KOPT-K1 (cell line): ENCODE results near the gene OSM.
"Not testable (repeated sequence)": the region's sequence is repeated elsewhere in the genome, so short reads cannot be mapped to it uniquely, and the experiment has no call there.

Experiments used
- H3K27ac ChIP-seq: fragments of 200-600 bp; sonication (generic); 2 replicates; pipeline ENCODE4 v1.5.1; 2016; ENCODE audit warnings: antibody characterized with exemption, mild to moderate bottlenecking, low read depth, low read length; ENCODE audit not compliant: poor library complexity, severe bottlenecking
- H3K36me3 ChIP-seq: fragments of 200-600 bp; sonication (generic); 2 replicates; pipeline ENCODE4 v1.5.1; 2017; ENCODE audit warnings: antibody characterized with exemption, mild to moderate bottlenecking, low read length, moderate library complexity; ENCODE audit not compliant: insufficient read depth
- H3K9me3 ChIP-seq: fragments of 200-600 bp; sonication (generic); 2 replicates; pipeline ENCODE4 v1.5.1; 2017; ENCODE audit warnings: antibody characterized with exemption, low read length, mild to moderate bottlenecking; ENCODE audit not compliant: insufficient read depth, poor library complexity, severe bottlenecking

OSM gene

DNA sequence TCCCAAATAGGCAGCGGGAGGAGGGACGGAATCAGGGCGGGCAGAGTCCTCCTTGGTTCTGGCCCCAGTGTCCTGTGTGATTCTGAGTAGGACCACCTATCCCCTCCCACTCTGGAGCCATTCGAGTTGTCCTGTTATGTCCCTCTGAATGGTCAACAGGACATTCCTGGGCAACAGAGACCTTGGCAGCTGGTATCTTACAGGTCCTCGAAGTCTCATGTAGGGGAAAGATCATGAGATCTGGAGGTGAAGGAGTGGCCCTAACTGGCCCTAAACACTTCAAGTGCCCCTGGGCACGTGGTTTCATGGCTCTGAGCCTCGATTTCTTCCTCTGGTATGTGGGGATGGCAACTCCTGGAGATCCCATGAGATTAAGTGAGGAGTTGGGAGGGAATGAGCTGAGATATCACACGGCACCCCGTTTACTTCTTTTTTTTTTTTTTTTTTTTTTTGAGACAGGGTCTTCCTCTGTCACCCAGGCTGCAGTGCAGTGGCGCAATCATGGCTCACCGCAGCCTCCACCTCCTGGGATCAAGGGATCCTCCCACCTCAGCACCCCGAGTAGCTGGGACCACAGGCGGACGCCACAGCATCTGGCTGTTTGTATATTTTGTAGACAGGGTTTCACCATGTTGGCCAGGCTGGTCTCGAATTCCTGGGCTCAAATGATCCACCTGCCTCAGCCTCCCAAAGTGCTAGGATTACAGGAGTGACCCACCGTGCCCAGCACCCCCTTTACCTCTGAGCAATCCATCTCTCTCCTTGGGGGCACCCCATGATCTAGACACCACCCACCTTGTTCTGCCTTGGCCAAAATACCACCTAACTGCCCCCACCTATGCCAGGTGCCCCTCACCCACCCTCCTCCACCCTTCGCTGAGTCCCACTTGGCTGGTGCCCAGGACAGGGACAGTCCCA is 26.9 kb downstream of the OSM start:
- no peak overlapping the region for H3K27ac ChIP-seq
- peaks cover 11% of the 10 kb centered on the region; the same call in 1 of the 2 replicates for H3K36me3 ChIP-seq
- H3K9me3 ChIP-seq: no peaks in the 10 kb centered on the region

DNA sequence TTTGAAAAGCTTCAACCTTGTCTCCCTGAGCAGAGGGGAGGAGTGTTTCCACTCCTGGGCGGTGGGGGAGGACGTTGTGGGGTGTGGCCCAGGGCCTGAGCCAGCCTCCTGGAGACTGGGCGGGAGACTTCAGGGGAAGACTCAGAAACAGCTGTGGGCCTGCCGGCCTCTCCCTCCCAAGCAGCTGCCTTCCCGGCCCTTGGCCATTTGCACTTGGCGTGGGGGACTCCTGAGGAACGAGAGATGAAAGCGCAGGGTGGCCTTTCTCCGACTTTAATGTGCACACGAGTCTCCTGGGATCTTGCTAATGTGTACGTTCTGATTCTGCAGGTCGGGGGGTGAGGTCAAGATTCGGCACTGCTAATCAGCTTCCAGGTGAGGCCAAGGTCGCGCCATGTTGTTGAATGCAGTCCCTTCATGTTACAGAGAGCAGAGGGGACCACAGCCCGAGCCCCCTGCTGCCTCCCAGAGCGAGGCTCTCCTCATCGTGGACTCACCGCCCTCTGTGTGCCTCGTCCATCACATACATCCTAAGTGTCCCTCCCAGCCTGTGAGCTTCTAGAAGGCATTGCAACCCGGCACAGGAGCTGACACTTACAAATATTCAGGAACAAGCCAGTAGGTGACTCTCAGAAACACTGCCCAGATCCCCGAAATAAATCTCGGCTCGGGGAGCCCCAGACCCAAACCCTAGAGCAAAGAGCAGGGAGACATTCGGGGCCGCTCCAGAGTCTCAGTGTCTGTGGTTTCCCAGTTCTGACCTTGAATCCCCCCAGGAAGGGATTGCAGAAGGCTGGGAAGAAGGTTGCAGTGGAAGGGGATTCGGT is 27.8 kb downstream of the OSM start:
- Histone ChIP-seq H3K27ac (peak overlapping the region; percentile 55), H3K9me3 (no peaks in the 10 kb centered on the region), H3K36me3 (peaks cover 11% of the 10 kb centered on the region; the same call in 1 of the 2 replicates)

DNA sequence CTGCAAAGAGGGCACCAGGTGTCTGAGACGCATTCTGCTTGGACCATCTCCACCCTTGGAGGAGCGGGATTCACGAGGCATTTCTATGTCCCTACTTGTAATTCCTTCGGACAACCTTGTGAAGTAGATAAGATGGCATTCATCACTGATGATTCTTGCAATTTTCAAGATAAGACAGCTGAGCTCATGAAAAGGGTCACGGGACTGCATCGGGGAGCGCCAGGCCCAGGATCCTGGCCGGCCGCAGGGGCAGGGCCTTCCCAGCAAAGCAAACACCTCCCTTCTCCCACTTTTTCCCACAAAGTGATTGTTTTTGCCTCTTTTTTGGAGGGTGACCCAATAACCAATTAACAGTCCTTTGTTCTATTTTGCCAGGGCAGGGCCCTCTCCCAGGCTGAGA is 28.5 kb downstream of the OSM start:
- H3K27ac ChIP-seq: peak overlapping the region; percentile 55
- H3K9me3 ChIP-seq: no peaks in the 10 kb centered on the region
- peaks cover 4% of the 10 kb centered on the region; the same call in 1 of the 2 replicates for H3K36me3 ChIP-seq

DNA sequence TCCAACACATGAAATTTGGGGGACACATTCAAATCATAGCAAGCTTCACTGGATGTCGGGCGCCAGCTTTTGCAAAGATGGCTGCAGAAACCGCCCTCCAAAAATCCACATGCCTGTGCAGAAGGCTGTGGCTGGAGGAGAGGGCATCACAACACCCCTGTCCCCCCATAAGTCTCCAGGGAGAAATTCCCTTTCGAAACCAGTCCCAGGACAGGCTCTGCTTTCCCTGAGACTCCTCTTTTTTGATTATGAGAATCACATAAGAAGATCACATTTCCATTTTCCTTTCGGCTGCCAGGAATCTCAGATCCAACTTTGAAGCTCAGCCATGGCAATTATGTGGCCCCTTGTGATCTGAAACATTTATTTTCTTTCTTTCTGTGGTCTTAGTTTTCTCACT is 29.8 kb downstream of the OSM start:
- Histone ChIP-seq H3K9me3 (no peaks in the 10 kb centered on the region), H3K27ac (peak overlapping the region; percentile 55), H3K36me3 (no peaks in the 10 kb centered on the region)

DNA sequence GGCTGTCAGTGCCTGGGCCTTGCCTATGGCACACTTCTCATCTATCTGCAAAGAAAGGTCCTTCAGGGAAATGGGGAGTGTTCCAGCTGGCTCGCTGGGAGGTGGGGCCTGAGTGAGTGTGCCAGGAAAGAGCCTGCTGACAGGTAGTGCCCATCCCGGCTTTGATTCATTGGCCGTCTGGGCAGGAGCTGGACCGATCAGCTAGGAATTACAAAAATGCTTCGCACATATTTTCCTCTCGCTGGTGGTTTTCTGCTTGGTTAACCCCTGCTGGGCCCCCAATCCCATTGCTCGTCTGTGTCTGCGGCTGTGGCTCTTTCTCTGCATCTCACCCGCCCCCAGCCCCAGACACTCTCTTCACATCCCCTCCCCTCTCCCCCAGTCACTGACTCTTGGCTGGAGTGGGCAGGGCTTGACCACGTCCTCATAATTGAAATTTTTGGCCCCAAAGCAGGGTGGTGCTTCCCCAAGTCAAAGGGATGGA is 30.9 kb downstream of the OSM start:
- Histone ChIP-seq H3K9me3 (no peaks in the 10 kb centered on the region), H3K36me3 (no peaks in the 10 kb centered on the region), H3K27ac (peak overlapping the region; percentile 55)

DNA sequence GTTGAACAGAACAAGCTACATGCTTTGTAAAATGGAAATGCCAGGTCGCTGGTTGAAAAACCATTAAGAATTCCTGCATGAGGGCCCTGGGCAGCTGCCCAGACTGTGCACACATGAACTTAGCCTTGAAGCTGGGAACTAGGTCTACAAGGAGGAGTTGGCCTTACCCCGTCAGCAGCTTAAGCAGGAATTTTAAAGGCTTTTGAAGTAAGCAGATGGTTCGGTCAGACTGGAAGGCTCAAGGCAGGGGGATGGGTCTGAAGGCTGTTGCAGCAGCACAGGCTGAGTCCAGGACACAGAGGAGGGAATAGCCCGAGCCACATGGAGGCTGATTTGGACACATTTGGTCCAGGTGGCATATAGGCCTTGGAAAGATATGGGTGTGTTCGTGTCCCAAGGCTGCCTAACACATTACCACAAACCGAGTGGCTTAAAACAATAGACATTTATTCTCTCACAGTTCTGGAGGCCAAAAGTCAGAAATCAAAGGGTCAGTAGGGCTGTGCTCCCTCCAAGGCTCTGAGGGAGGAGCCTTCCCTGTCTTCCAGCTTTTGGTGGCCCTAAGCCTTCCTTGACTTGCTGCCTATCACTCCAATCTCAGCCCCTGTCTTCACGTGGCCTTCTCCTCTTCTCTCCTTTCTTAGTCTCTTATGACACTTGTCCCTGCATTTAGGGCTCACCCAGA is 31.7 kb downstream of the OSM start:
- peak overlapping the region; percentile 55 for H3K27ac ChIP-seq
- no peaks in the 10 kb centered on the region for H3K36me3 ChIP-seq
- no peaks in the 10 kb centered on the region for H3K9me3 ChIP-seq

DNA sequence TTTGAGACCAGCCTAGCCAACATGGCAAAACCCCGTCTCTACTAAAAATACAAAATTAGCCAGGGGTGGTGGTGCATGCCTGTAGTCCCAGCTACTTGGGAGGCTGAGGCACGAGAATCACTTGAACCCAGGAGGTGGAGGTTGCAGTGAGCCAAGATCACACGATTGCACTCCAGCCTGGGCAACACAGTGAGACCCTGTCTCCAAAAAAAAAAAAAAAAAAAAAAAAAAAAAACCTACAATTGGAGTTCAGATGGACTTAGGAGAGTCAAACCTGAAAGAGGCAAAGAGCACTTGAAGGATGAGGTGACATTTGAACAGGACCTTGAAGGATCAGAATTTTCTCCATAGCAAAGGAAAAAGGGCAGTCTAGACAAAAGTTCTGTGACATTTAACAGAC is 32.3 kb downstream of the OSM start:
- not testable (repeated sequence) for H3K9me3 ChIP-seq, H3K27ac ChIP-seq, H3K36me3 ChIP-seq

DNA sequence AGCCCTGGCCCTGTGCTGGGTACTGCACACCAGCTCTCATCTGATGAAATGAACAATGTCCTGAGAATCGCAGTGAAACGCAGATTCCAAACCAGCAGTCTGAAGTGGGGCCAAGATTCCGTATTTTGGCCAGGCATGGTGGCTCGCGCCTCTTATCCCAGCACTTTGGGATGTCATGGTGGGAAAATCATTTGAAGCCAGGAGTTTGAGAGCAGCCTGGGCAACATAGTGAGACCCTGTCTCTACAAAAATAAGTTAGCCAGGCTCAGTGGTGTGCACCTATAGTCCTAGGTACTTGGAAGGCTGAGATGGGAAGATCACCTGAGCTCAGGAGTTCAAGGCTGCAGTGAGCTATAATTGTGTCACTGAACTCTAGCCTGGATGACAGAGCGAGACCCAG is 33.1 kb downstream of the OSM start:
- Histone ChIP-seq H3K27ac (no peak overlapping the region), H3K36me3 (no peaks in the 10 kb centered on the region)

DNA sequence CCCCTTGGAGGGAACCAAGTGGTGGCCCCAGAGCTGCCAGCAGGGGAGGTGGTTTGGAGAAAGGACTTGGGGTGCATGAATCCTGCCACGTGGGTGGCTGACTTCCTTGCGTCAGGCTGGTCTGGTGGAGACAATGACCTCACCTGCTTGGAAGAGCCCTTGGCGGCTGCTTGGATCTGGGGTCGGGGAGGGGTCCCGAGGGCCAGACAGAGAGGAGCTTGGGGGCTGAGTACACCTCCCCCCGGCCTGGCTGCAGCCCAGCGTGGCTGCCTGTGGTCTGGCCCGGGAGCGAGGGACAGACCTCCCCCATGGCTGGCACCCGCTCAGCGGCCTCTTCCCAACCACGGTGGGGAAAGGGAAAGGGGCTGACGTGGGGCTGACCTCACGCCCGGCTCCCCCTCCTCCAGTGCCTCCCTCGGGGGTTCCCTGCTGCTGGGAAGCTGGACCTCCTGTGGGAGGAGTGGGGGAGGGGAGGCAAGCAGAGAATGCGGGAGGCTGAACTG is 33.9 kb downstream of the OSM start:
- no peaks in the 10 kb centered on the region for H3K9me3 ChIP-seq
- H3K27ac ChIP-seq: no peak overlapping the region
- no peaks in the 10 kb centered on the region for H3K36me3 ChIP-seq

More for the DNA sequence above, 33.1 kb downstream of the OSM start:
- no peaks in the 10 kb centered on the region for H3K9me3 ChIP-seq

DNA sequence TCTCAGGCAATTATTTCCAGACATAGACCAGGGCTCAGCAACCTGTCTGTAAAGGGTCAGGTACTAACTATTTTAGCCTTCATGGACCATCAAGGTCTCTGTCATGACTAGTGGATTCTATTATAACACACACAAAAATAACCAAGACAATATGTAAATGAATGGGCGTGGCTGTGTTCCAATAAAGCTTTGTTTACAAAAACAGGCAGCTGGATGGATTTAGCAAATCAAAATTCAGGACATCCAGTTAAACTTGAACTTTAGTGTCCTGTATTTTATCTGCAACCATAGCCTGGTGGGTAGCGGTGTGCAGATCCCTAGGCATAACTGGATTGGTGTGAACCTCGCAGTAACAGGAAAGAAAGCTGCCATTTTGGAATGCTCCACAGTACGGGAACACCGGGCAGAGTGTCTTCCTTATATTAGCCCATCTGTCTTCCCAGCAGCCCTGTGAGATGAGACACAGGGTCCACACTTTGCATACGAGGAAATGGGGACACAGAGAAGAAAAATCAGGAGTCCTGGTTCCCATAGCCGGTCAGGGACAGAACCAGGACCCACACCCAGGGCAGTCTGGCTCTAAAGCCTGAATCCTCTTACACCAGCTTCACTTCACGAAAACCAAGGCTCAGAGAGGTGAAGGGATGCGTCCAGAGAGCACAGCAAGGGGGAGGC is 35.7 kb downstream of the OSM start:
- Histone ChIP-seq H3K9me3 (no peaks in the 10 kb centered on the region), H3K27ac (no peak overlapping the region), H3K36me3 (no peaks in the 10 kb centered on the region)

DNA sequence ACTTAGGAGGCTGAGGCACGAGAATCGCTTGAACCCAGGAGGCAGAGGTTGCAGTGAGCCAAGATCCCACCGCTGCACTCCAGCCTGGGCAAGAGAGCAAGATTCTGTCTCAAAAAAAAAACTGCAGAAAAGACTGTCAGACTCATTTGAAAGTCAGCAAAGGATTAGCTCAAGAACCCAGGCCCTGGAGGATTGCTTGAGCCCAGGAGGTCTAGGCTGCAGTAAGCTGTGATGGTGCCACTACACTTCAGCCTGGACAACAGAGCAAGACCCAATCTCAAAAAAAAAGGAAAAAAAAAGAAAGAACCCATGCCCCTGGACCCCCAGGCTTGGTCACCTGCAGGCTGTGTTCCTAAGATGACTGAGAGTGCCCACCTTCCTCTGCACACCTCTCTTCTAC is 36.3 kb downstream of the OSM start:
- no peaks in the 10 kb centered on the region for H3K36me3 ChIP-seq
- H3K9me3 ChIP-seq: no peaks in the 10 kb centered on the region
- no peak overlapping the region for H3K27ac ChIP-seq

DNA sequence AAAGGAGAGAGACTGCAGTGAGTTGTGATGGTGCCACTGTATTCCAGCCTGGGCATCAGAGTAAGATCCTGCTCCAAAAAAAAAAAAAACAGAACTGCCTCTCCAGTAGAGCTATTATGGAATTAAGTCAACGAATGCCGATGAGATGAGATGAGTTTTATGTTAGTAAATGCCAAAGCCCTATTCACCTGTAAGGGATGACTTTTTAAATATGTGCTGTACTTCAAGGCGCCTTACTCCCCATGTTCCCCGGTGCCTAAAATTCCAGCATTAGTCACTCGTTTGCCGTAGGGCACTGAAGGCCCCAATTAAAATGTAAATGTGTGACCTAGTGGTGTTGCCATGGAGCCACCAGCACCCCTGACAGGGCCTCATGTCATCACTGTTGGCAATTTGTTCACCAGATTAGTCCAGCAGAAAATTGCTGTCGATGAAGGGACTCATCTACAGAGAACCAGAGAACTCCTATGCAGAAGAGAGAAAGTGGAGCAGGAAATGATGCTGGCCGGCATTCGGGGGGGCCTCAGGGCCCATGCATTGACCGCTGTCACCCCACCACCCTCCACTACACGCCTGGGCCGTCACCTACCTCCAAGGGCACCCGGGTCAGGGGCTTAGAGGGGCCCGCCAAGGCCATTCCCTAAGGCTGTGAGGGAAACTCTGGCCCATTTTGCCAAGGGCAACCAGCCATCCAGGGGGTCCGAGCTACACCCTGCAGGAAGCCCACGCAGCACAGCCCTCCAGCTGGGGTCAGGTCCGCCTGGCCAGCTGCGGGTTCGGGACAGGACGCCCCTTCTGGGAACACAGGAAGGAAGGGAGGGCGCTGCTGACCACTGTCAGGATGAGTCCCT is 37.9 kb downstream of the OSM start:
- Histone ChIP-seq H3K27ac (peak overlapping the region; percentile 99), H3K9me3 (no peaks in the 10 kb centered on the region), H3K36me3 (no peaks in the 10 kb centered on the region)

DNA sequence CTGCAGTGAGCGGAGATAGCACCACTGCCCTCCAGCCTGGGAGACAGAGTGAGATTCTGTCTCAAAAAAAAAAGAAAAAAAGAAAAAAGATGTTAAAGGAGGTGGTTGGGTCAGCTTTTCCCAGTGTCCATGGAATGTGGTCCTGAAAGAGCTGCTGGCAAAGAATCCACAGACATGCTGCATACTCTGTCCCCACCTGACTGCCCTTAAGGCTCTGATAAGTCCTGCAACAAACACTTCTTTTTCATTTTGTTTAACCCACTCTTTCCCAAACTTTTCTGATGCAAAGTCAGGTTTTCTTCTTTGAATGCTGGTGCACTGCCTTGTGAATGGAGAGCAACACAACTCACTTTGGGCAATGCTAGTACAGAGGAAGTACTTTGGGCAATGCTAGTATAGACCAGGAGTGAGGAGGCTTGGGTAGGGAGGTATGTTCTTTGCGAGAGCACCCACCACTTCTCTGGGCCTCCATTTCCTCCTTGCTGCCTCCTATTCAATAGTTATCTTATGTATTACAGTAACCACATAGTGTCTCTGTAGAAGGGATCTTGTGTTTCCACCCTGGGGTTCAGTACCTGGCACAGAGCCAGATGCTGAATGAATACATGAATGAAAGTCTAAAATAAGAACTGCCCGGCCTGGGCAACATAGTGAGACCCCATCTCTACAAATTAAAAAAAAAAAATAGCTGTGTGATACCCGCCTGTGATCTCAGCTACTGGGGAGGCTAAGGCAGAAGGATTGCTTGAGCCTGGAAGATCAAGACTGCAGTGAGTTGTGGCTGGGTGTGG is 39.0 kb downstream of the OSM start:
- Histone ChIP-seq H3K27ac (peak overlapping the region; percentile 99), H3K9me3 (no peaks in the 10 kb centered on the region), H3K36me3 (no peaks in the 10 kb centered on the region)
